KMS-11 (cell line): ENCODE measurements around the gene MRNIP.

Experiments used
- H2AFZ ChIP-seq: fragments of 200-600 bp; sonication (generic); 2 replicates; pipeline ENCODE4 v1.6.1; 2016; ENCODE audit warnings: antibody characterized with exemption, mixed run types, low read depth
- H3K27ac ChIP-seq: fragments of 200-600 bp; sonication (generic); 2 replicates; pipeline ENCODE4 v1.6.1; 2016; ENCODE audit warnings: mild to moderate bottlenecking, mixed run types
- H3K27me3 ChIP-seq: fragments of 200-600 bp; sonication (generic); 2 replicates; pipeline ENCODE4 v1.6.1; 2017; ENCODE audit warnings: mild to moderate bottlenecking, low read depth, mixed run types, moderate library complexity; ENCODE audit not compliant: insufficient read depth
- H3K36me3 ChIP-seq: fragments of 200-600 bp; sonication (generic); 2 replicates; pipeline ENCODE4 v1.6.1; 2017; ENCODE audit warnings: mild to moderate bottlenecking, mixed run types; ENCODE audit not compliant: insufficient read depth
- H3K4me1 ChIP-seq: fragments of 200-600 bp; sonication (generic); 2 replicates; pipeline ENCODE4 v1.6.1; 2016; ENCODE audit warnings: mild to moderate bottlenecking, low read depth, mixed run types; ENCODE audit not compliant: poor library complexity, severe bottlenecking
- H3K4me2 ChIP-seq: fragments of 200-600 bp; sonication (generic); 2 replicates; pipeline ENCODE4 v1.7.0; 2016; ENCODE audit warnings: mild to moderate bottlenecking, mixed run types
- H3K4me3 ChIP-seq: fragments of 200-600 bp; sonication (generic); IDR thresholded peaks from 2 replicates; pipeline ENCODE4 v1.6.1; 2017; ENCODE audit warnings: low read depth, low read length, mixed read lengths; ENCODE audit not compliant: insufficient read depth
- H3K79me2 ChIP-seq: fragments of 200-600 bp; sonication (generic); 2 replicates; pipeline ENCODE4 v1.6.1; 2016; ENCODE audit warnings: low read depth, mixed run types; ENCODE audit not compliant: insufficient read depth
- H3K9ac ChIP-seq: fragments of 200-600 bp; sonication (generic); 2 replicates; pipeline ENCODE4 v1.6.1; 2016; ENCODE audit warnings: mild to moderate bottlenecking, mixed run types
- H4K20me1 ChIP-seq: fragments of 200-600 bp; sonication (generic); 2 replicates; pipeline ENCODE4 v1.6.1; 2016; ENCODE audit warnings: mild to moderate bottlenecking, mixed run types; ENCODE audit not compliant: insufficient read depth
- CTCF ChIP-seq: fragments of 200-600 bp; sonication (generic); conservative IDR thresholded peaks from 2 replicates; pipeline ENCODE4 v1.6.1; 2017; ENCODE audit warnings: low read depth, mild to moderate bottlenecking, antibody characterized with exemption, low read length, moderate library complexity, mixed read lengths

Gene MRNIP

GRCh38 chr5:179901915-179902762 is 43.5 kb upstream of the MRNIP start:
- Histone ChIP-seq H3K36me3 (no peaks in the 10 kb centered on the region), H2AFZ (no peak overlapping the region), H3K4me2 (no peak overlapping the region), H3K4me3 (no peak overlapping the region), H4K20me1 (no peaks in the 10 kb centered on the region), H3K4me1 (no peaks in the 10 kb centered on the region), H3K27ac (no peak overlapping the region), H3K79me2 (peaks cover 5% of the 10 kb centered on the region; the same call in 1 of the 2 replicates), H3K9ac (no peak overlapping the region), H3K27me3 (no peaks in the 10 kb centered on the region)
- TF ChIP-seq CTCF, result no peak

GRCh38 chr5:179901462-179901861 is 42.8 kb upstream of the MRNIP start:
- Histone ChIP-seq H3K27ac (no peak overlapping the region), H4K20me1 (no peaks in the 10 kb centered on the region), H3K27me3 (no peaks in the 10 kb centered on the region), H3K4me3 (no peak overlapping the region), H3K79me2 (peaks cover 3% of the 10 kb centered on the region; the same call in 1 of the 2 replicates), H2AFZ (no peak overlapping the region), H3K9ac (no peak overlapping the region), H3K4me1 (no peaks in the 10 kb centered on the region), H3K36me3 (no peaks in the 10 kb centered on the region), H3K4me2 (no peak overlapping the region)
- no peak for TF ChIP-seq CTCF

- Histone ChIP-seq H3K36me3 (no peaks in the 10 kb centered on the region), H3K9ac (no peak overlapping the region), H3K4me1 (no peaks in the 10 kb centered on the region), H3K27ac (no peak overlapping the region), H3K4me2 (no peak overlapping the region), H3K79me2 (no peaks in the 10 kb centered on the region), H3K4me3 (no peak overlapping the region), H3K27me3 (no peaks in the 10 kb centered on the region), H4K20me1 (no peaks in the 10 kb centered on the region), H2AFZ (no peak overlapping the region)
- TF ChIP-seq CTCF, result no peak
Observed at GRCh38 chr5:179900711-179901110, 42.1 kb upstream of the MRNIP start.

- H3K79me2 ChIP-seq, result no peaks in the 10 kb centered on the region
- no peaks in the 10 kb centered on the region for H3K27me3 ChIP-seq
- H4K20me1 ChIP-seq, result no peaks in the 10 kb centered on the region
- no peak overlapping the region for H3K4me3 ChIP-seq
- no peak for TF ChIP-seq CTCF
- no peaks in the 10 kb centered on the region for H3K4me1 ChIP-seq
- no peaks in the 10 kb centered on the region for H3K36me3 ChIP-seq
- H3K27ac ChIP-seq, result no peak overlapping the region
- no peak overlapping the region for H2AFZ ChIP-seq
- H3K9ac ChIP-seq, result no peak overlapping the region
- H3K4me2 ChIP-seq, result no peak overlapping the region
Observed at GRCh38 chr5:179900206-179900605, 41.6 kb upstream of the MRNIP start.
